Thoracic aorta (tissue), 2 donors: ENCODE data around the gene ISLR. TPM values are rescaled to one million over a fixed set of nuclear protein-coding genes. Genes with fewer than 3 reads are reported as not detected.

Experiments used
- ATAC-seq: fragments of 150-250 bp; one replicate; pipeline ENCODE4 v1.8.0; 2017; ENCODE audit warnings: low read depth; ENCODE audit not compliant: insufficient number of reproducible peaks, low FRiP score
- DNase-seq: peaks from one replicate; pipeline ENCODE4 v3.0.0-alpha.2; 2020; ENCODE audit warnings: low spot score
- H3K27ac ChIP-seq, 2 donors: fragments of 200-600 bp; sonication (generic); 1 replicate in 1 of 2; 2 replicates in 1 of 2; pipeline ENCODE4 v1.5.1; 2016; ENCODE audit warnings: mild to moderate bottlenecking in 2 of 2, moderate library complexity in 2 of 2
- H3K27me3 ChIP-seq: fragments of 200-600 bp; sonication (generic); replicated peaks from 2 replicates; pipeline ENCODE4 v1.6.0; 2016; ENCODE audit warnings: mild to moderate bottlenecking; ENCODE audit not compliant: insufficient read depth
- H3K36me3 ChIP-seq: fragments of 200-600 bp; sonication (generic); one replicate; pipeline ENCODE4 v1.5.1; 2016
- H3K4me1 ChIP-seq, 2 donors: fragments of 200-600 bp; sonication (generic); 1 replicate in 1 of 2; 2 replicates in 1 of 2; pipeline versions ENCODE4 v1.5.1 to v1.6.0; 2016; ENCODE audit warnings: low read depth in 2 of 2, mild to moderate bottlenecking in 1 of 2; ENCODE audit not compliant: control insufficient read depth in 1 of 2
- H3K4me3 ChIP-seq: fragments of 200-600 bp; sonication (generic); 2 replicates; pipeline ENCODE4 v1.5.1; 2016; ENCODE audit warnings: mild to moderate bottlenecking
- H3K9me3 ChIP-seq: fragments of 200-600 bp; sonication (generic); 2 replicates; pipeline ENCODE4 v1.5.1; 2016
- total RNA-seq, 2 donors: library from RNA; depleted of rRNA; stranded (reverse); fragments of >200 nt; gene quantifications; one replicate each; pipeline versions ENCODE4 v1.1.0 to v1.2.3, GENCODE V29; 2016
- TF ChIP-seq, protein P1 (sequence below): fragments of 200-600 bp; sonication (generic); IDR thresholded peaks from one replicate; pipeline ENCODE4 v1.5.1; 2019; ENCODE audit warnings: antibody characterized with exemption

The ISLR gene
- total RNA-seq, 2 donors from 2014 or later, result 76.8 to 323 TPM

DNA sequence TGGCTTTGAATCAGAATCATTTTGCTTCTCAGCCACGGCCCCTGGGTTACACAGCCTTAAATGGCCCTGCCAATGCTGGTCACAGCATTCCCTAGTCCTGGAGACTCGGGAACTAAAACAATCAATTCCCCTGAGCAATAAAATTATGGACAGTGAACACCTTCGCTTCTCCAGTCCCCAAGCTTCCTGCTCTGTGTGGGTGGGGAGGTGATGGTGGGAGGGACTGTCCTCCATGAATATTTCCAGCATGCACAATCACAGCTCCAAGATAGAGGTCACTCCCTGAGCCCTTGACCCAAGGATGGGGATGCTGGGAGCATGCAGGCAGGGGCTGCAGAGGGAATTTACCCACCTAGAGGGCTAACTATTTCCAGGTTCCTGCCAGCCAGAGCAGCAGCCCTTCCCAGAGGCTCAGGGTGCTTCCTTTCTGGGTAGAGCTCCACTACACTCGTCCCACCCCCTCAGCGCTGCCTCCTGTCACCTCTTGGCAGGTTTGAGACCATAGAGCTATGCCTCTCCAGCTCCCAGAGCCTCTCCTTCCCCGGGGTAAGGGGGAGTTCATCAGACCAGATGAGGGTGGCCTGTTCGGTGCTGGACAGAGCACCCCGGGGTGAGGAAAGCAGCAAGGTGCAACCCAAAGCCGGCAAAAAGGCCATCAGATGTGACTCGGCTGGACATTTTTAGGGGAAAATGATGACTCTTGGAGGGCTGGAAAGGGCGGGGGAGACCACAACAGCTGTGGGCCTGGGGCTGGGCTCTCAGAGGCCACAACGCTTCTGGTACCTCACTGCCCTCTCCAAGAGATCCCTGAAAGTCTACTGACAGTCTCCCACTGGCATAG is 48.1 kb downstream of the ISLR start:
- Histone ChIP-seq H3K4me1 (no peaks in the 10 kb centered on the region), H3K36me3 (no peaks in the 10 kb centered on the region), H3K4me3 (no peak overlapping the region), H3K27me3 (no peaks in the 10 kb centered on the region), H3K27ac (no peak overlapping the region), H3K9me3 (no peaks in the 10 kb centered on the region)
- DNase-seq, result no peak
- ATAC-seq, result no peak
- TF ChIP-seq, protein P1, sequence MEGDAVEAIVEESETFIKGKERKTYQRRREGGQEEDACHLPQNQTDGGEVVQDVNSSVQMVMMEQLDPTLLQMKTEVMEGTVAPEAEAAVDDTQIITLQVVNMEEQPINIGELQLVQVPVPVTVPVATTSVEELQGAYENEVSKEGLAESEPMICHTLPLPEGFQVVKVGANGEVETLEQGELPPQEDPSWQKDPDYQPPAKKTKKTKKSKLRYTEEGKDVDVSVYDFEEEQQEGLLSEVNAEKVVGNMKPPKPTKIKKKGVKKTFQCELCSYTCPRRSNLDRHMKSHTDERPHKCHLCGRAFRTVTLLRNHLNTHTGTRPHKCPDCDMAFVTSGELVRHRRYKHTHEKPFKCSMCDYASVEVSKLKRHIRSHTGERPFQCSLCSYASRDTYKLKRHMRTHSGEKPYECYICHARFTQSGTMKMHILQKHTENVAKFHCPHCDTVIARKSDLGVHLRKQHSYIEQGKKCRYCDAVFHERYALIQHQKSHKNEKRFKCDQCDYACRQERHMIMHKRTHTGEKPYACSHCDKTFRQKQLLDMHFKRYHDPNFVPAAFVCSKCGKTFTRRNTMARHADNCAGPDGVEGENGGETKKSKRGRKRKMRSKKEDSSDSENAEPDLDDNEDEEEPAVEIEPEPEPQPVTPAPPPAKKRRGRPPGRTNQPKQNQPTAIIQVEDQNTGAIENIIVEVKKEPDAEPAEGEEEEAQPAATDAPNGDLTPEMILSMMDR, result no peak

DNA sequence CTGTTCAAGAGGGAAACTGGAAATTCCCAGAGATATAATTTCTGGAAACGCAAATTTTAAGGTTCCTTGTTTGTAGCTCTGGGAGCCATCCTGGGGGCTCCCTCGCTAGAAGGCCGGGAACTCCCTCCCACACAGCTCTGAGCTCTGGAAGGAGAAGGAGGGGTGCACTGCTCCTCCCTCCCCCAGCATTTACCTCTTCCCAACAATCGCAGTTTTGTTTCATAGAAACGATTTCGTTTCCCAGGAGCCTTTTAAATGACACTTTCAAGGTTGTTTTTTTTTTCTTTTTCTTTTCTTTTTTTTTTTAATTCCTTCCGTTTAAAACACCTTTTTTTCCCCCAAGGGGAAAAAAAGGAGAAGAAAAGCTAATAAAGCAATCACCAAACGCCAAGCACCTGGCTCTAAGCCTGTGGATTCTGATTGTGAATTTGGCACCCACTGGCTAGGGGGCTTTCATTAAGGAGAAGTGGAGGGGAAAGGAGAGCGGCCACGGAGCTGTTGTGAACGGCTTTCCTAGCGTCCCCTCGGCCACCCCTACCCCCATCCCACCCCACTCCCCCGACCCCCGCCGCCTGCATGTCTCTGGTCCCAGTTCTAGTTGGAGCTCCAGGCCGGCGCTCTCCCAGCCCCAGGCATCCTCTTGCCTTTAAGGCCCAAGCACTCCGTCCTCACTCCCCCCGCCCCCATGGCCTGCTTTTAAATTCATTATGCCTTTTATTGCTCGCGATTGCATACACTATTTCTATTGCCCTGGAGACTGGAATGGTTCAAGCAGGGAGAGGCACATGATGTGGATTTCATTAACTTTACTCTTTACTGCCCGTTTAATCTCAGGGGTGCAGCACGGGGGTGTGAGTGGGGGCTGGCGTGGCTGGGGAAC is 49.0 kb downstream of the ISLR start:
- ATAC-seq, result no peak
- Histone ChIP-seq H3K27ac (no peak overlapping the region), H3K4me3 (no peak overlapping the region), H3K9me3 (no peaks in the 10 kb centered on the region), H3K27me3 (no peaks in the 10 kb centered on the region), H3K4me1 (no peaks in the 10 kb centered on the region), H3K36me3 (no peaks in the 10 kb centered on the region)
- DNase-seq, result no peak
- TF ChIP-seq, protein P1, result no peak

DNA sequence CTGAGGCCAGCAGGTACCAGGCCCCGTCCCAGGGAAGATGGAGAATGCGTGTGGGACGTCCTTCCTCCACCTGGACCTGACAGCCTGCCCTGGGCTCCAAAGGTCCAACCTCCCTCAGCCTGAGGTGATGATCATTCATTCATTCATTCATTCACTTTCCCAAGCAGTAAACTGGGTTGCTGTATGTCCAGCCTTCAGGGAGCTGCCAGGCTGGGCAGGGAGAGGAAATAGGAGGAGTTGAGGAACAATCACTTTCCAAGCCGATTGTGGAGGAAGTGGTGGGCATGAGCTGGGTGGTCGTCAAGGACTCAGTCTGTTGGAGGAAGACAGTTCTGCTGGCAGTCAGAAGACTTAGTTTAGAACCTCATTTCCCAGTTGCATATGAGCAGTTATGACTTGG is 52.4 kb downstream of the ISLR start:
- ATAC-seq (no peak), DNase-seq (no peak)
- Histone ChIP-seq H3K27me3 (no peaks in the 10 kb centered on the region), H3K4me1 (peaks cover 0 to 9% of the 10 kb centered on the region in 2 donors), H3K4me3 (no peak overlapping the region), H3K9me3 (no peaks in the 10 kb centered on the region), H3K27ac (no peak overlapping the region), H3K36me3 (no peaks in the 10 kb centered on the region)
- TF ChIP-seq, protein P1, result no peak

Other genes starting within 250 kb of the ISLR start
- 100 to 1,000 TPM; 164 to 321 TPM for gene LOXL1, start 247.2 kb upstream of the ISLR start, total RNA-seq
- 10 to 100 TPM; 23.6 to 37.9 TPM for gene STOML1, start 181.4 kb upstream of the ISLR start, total RNA-seq
- gene PML, start 179.0 kb upstream of the ISLR start, total RNA-seq, result 100 to 1,000 TPM in 1 of 2 donors, 10 to 100 TPM in 1; 77.2 to 138 TPM
- gene GOLGA6A, start 91.2 kb upstream of the ISLR start, total RNA-seq, result under 1 TPM; 0.14 to 0.42 TPM
- not detected for gene ISLR2, start 43.1 kb upstream of the ISLR start, total RNA-seq
- under 1 TPM in 1 of 2 donors, not detected in 1; 0.28 TPM for gene STRA6, start 29.1 kb downstream of the ISLR start, total RNA-seq
- gene CCDC33, start 62.6 kb downstream of the ISLR start, total RNA-seq, result not detected
- gene CYP11A1, start 193.9 kb downstream of the ISLR start, total RNA-seq, result not detected